Stimulated activated CD4-positive, alpha-beta T cell treated with anti-CD3 and anti-CD28 coated beads, Interleukin-1b, Interleukin-23, amount 100 ng/mL, for 48 hours (primary cell): ENCODE results near the gene PPP6R3.
A peak's percentile ranks its signal among the peaks of the same experiment; 100 is the strongest.
"Not testable (repeated sequence)": the region's sequence is repeated elsewhere in the genome, so short reads cannot be mapped to it uniquely, and the experiment has no call there.

ENCODE experiments used
- DNase-seq: peaks from one replicate; pipeline ENCODE4 v3.0.0-alpha.2; 2020

The PPP6R3 gene, protein sequence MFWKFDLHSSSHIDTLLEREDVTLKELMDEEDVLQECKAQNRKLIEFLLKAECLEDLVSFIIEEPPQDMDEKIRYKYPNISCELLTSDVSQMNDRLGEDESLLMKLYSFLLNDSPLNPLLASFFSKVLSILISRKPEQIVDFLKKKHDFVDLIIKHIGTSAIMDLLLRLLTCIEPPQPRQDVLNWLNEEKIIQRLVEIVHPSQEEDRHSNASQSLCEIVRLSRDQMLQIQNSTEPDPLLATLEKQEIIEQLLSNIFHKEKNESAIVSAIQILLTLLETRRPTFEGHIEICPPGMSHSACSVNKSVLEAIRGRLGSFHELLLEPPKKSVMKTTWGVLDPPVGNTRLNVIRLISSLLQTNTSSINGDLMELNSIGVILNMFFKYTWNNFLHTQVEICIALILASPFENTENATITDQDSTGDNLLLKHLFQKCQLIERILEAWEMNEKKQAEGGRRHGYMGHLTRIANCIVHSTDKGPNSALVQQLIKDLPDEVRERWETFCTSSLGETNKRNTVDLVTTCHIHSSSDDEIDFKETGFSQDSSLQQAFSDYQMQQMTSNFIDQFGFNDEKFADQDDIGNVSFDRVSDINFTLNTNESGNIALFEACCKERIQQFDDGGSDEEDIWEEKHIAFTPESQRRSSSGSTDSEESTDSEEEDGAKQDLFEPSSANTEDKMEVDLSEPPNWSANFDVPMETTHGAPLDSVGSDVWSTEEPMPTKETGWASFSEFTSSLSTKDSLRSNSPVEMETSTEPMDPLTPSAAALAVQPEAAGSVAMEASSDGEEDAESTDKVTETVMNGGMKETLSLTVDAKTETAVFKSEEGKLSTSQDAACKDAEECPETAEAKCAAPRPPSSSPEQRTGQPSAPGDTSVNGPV

GRCh38 chr11:68460741-68461574 is at the start of gene PPP6R3:
Gene PPP6R3, plus strand, starts transcription at chr11:68460752. Its CDS starts 76,913 bp downstream, at chr11:68537665.
- DNase-seq: no peak

DNA sequence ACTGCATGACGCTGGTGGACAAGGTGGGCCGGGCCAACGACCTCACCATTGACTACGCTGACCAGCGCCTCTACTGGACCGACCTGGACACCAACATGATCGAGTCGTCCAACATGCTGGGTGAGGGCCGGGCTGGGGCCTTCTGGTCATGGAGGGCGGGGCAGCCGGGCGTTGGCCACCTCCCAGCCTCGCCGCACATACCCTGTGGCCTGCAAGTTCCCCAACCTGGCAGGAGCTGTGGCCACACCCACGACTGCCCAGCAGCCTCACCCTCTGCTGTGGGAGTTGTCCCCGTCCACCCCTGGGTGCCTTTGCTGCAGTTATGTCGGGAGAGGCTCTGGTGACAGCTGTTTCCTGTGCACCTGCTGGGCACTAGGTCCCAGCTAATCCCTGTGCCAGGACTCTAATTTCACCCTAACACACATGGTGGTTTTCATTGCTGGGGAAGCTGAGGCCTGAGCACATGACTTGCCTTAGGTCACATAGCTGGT is 49.0 kb upstream of the PPP6R3 start:
- no peak for DNase-seq

- peak; percentile 46 for DNase-seq
Observed at GRCh38 chr11:68412593-68413475, 47.7 kb upstream of the PPP6R3 start.

DNA sequence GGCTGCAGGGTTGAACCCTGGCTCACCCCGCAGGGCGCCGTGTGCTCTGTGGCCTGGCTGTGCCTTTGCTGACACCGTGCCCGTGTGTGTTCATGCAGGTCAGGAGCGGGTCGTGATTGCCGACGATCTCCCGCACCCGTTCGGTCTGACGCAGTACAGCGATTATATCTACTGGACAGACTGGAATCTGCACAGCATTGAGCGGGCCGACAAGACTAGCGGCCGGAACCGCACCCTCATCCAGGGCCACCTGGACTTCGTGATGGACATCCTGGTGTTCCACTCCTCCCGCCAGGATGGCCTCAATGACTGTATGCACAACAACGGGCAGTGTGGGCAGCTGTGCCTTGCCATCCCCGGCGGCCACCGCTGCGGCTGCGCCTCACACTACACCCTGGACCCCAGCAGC is 47.0 kb upstream of the PPP6R3 start:
- no peak for DNase-seq

DNA sequence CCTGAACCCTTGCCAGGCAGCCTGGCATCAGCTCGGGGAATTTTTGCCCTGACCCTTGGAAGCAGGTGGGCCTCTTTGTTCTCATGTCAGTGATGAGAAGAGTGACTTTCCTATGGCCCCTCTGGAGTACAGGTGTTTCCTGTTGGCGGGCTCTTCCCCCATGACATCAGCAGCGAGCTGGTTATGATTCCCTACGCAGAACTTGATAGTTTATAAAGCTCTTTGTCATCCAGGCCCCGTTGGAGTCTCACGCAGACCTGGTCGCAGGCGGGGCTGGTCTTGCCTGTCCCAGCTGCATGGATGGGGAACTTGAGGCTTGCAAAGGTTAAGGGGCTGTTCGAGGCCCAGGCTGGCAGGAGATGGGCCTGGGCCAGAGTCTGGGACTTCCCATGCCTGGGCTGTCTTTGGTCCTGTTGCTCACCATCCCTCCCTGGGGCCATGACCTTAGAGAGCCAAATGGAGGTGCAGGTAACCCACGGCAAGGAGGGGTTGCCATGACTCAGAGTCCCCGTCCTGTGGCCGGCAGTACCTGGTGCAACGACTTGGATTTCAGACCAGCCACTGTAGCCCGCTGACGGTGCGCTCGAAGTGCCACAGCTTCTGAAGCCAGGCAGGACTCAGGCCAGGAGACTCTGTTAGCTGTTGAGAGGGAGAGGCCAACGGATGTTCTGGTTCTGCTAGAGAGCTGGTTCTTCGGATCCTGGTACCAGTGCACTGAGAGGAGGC is 45.9 kb upstream of the PPP6R3 start:
- DNase-seq: no peak

GRCh38 chr11:68416070-68416578 is 44.4 kb upstream of the PPP6R3 start:
- DNase-seq: no peak

- DNase-seq: no peak
Observed at GRCh38 chr11:68418648-68419047, 41.9 kb upstream of the PPP6R3 start.

- no peak for DNase-seq
Observed at GRCh38 chr11:68420171-68420570, 40.4 kb upstream of the PPP6R3 start.

DNA sequence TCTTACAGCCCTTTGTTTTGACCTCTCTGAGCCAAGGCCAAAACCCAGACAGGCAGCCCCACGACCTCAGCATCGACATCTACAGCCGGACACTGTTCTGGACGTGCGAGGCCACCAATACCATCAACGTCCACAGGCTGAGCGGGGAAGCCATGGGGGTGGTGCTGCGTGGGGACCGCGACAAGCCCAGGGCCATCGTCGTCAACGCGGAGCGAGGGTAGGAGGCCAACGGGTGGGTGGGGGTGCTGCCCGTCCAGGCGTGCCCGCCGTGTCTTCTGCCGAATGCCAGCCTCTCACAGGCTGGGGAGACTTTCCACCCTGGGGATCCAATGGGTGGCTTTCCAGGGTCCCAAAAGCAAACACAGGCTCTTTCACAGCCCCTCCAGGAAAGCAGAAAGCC is 37.1 kb upstream of the PPP6R3 start:
- DNase-seq: no peak

GRCh38 chr11:68424101-68424632 is 36.4 kb upstream of the PPP6R3 start:
- DNase-seq: no peak

- no peak for DNase-seq
Observed at GRCh38 chr11:68424981-68425865, 35.3 kb upstream of the PPP6R3 start.

- no peak for DNase-seq
Observed at GRCh38 chr11:68425866-68426380, 34.6 kb upstream of the PPP6R3 start.

DNA sequence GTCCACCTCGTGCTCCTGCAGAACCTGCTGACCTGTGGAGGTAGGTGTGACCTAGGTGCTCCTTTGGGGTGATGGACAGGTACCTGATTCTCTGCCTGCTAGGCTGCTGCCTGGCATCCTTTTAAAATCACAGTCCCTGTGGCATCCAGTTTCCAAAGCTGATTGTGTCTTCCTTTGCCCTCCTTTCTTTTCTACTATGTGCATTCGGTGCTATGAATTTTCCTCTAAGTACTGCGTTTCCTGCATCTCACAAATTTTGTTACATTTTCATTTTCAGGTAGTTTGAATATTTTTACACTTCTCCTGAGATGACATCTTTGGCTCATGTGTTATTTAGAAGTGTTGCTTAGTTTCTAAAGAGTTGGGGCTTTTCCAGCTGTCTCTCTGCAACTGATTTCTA is 30.9 kb upstream of the PPP6R3 start:
- no peak for DNase-seq

DNA sequence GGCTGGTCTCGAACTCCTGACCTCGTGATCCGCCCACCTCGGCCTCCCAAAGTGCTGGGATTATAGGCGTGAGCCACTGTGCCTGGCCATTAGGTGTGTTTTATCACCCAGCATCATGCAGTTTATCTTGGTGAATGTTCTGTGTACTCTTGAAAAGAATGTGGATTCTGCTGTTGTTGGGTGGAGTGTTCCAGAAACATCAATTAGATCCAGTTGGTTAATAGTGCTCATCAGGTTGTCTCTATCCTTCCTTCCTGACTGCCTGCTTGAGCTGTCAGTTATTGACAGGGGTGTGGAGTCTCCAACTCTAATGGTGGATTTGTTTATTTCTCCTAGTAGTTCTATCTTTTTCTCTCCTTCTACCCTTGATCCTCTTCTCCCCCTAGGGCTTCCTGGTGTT is 30.2 kb upstream of the PPP6R3 start:
- no peak for DNase-seq

DNA sequence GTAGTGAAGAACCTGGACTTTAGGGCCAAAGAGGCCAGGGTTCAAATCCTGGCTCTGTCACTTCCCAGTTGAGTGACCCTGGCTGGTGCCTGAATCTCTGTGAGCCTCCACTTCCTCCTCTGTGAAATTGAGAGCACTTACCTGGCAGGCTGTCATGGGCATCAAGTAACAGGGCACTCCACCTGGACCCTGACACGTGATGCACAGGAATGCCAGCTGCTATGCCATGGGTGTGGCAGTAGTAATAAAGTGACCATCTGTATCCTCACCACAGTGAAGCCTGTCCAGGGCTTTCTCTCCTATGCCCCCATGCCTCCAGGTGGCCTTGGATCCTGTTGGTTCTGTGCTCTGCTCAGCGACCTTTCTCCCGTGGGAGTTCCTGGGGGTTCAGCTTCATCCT is 29.8 kb upstream of the PPP6R3 start:
- no peak for DNase-seq

- no peak for DNase-seq
Observed at GRCh38 chr11:68431984-68432645, 28.4 kb upstream of the PPP6R3 start.

GRCh38 chr11:68432874-68433273 is 27.7 kb upstream of the PPP6R3 start:
- DNase-seq: no peak

DNA sequence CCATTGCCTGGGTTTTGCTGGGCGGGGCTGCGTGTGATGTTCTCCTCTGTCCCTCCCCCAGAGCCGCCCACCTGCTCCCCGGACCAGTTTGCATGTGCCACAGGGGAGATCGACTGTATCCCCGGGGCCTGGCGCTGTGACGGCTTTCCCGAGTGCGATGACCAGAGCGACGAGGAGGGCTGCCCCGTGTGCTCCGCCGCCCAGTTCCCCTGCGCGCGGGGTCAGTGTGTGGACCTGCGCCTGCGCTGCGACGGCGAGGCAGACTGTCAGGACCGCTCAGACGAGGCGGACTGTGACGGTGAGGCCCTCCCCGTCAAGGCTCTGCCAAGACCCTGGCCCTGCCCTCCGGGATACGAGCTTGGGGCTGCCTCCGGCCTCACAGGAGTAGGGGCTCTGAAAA is 27.0 kb upstream of the PPP6R3 start:
- no peak for DNase-seq

DNA sequence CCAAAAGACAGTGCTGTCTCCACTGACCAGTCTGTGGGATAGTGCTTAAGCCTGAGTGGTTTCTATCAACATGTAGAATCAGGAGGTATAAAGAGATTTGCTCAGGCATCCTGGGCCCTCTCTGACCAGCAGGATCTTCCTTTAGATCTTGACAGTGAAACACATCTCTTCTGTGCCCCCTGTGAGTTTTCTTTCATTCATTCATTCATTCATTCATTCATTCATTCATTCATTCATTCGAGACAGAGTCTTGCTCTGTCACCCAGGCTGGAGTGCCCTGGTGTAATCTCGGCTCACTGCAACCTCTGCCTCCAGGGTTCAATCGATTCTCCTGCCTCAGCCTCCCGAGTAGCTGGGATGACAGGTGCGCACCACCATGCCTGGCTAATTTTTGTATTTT is 26.4 kb upstream of the PPP6R3 start:
- not testable (repeated sequence) for DNase-seq
